ENCODE measurements around the gene ZNF835.
"Not testable (repeated sequence)": the region's sequence is repeated elsewhere in the genome, so short reads cannot be mapped to it uniquely, and the experiment has no call there.

GRCh38 chr19:56672610-56673009, 1.1 kb upstream of the ZNF835 start:
- TF ChIP-seq CTCF, POLR2A (IDR thresholded peaks at IDR 0.05): not testable (repeated sequence)

Measured in esophagus squamous epithelium (tissue), 4 donors.